Endometrium (tissue), 2 donors: Measurements from ENCODE around the gene TTLL12.
"Not testable (repeated sequence)": the region's sequence is repeated elsewhere in the genome, so short reads cannot be mapped to it uniquely, and the experiment has no call there.

Experiments
- FAIRE-seq: peaks from 2 replicates; lab custom pipeline; 2012; peaks lifted over from hg19 to GRCh38; lab: Jason Lieb, UNC
- donor health status: control.
- donor health status: control.

TTLL12 gene

DNA sequence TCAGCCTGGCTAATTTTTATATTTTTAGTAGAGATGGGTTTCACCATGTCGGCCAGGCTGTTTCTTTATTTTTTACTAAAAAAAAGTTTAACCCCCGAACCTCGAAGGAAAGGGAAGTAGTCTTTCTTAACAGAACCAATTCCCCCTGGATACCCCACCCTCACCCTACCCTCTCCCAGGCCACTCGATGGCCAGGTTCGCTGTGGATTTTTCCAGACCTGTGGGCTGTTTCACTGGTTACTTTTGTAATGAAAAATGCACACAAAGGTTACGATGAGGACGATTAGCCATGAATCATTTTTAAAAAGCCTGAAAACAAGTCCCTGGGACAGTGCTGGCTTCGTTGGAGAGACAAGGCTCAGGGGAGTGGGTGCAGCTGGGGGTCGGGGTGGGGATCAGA is 33.0 kb downstream of the TTLL12 start:
- FAIRE-seq = no peak

- FAIRE-seq = no peak
These were observed 34.4 kb downstream of the TTLL12 start for GRCh38 chr22:43152357-43153071.

DNA sequence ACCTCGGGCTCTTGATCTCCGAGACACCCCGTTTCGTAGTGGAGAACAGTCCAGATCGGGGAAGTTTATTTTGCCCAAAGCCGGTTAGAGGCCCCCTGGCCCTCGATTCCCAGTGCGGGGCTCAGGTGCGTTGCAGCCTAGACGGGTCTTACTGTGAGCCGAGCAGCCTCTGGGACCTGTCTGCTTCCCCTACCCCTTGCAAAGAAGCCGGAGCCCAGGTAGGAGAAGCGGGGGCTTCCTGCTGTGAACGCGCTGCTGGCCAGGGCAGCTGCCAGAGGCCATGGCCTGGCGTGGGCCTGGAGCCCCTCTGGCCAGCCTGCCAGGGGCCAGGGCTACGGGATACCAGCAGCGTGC is 35.0 kb downstream of the TTLL12 start:
- FAIRE-seq = no peak

GRCh38 chr22:43151251-43152002 is 35.5 kb downstream of the TTLL12 start, which contains the start of gene TSPO:
Gene TSPO (plus strand): TSS chr22:43151559. CDS start chr22:43159239, 7,680 bp downstream.
- no peak for FAIRE-seq

DNA sequence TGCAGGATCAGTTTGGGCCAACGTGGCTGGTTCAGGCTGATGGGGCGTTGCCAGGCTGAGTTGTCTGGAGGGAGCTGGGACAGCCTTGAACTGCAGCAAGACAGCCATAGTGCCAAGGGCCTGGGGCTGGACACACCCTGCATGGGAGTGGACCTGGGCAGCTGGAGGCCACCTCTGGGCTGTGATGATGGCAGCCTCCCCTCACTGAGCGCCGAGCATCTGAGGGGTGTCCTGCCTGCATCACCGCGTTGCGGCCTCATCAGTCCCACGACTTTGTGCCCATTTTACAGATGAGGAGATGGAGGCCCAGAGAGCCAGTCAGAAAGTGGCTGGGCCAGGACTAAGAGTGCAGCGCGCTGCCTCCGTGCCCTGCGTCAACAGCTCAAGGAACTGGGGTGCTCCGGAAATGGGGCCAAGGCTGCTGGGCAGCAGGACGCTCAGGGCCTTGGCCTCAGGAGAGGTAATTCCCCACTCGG is 36.2 kb downstream of the TTLL12 start:
- no peak for FAIRE-seq

DNA sequence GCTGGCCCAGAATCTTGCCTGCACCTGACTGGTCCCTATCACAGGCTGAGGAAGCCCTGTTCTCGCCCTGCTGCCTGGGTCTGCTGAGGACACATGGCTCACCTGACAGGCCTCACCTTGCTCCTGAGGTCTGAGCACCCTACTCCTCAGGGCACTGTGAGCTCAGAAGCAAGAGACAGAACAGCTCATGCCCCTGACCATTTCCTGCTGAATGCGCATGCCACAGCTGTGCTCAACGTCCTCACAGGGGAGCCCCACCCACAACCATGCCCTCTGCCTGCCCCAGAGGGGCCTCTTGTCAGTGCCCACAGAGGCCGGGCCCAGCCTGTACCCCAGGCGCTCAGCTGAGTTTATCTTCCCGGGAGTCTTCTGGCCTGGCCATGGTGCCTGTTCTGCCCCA is 38.4 kb downstream of the TTLL12 start:
- FAIRE-seq = no peak

GRCh38 chr22:43147821-43148220 is 39.1 kb downstream of the TTLL12 start:
- no peak for FAIRE-seq

- FAIRE-seq = not testable (repeated sequence)
These were observed 40.6 kb downstream of the TTLL12 start for GRCh38 chr22:43146332-43146731.

GRCh38 chr22:43145371-43145770 is 41.6 kb downstream of the TTLL12 start:
- FAIRE-seq = not testable (repeated sequence)

GRCh38 chr22:43144949-43145348 is 42.0 kb downstream of the TTLL12 start:
- no peak for FAIRE-seq

- FAIRE-seq = no peak
These were observed 43.9 kb downstream of the TTLL12 start, which contains the start of gene MCAT for GRCh38 chr22:43142880-43143562. Gene MCAT (minus strand): TSS chr22:43143398. CDS start chr22:43143348, 50 bp downstream.

DNA sequence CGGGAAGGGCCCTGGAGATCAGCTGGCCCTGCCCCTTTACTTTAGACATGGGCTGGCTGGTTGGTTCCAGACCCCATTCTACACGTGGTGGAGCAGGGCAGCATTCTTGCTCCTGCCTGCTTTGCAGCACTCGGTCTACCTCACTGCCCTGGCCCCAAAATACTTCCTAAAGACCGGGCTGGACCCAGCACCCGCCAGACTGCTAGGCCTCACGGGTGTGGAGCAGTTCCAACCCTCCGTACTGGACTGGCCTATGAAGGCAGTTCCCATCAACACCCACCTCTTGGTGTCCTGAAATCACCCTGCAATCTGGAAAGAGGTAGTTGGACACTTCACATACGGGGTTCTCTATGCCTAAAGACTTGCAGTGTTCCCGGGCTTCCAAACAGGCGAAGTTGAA is 50.1 kb downstream of the TTLL12 start:
- FAIRE-seq = no peak

DNA sequence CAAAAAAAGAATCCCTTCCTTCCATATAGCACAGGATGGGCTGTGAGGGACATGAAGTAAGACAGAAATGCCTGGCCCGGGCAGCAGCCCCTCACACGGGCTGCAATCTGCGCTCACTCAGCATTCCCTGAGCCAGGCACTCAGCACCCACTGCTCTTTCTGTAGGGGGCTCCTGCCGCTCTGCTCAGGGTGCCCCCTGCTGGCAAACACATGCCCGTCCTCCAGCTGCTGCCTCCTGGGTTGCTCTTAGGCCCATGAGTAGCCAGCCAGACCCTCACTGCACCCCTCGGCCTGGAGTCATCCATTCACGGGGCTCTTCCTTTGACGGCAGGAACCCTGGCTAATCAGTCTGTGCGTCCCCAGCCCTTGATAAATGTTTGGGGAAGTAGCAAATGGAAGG is 50.7 kb downstream of the TTLL12 start:
- no peak for FAIRE-seq

GRCh38 chr22:43135565-43135964 is 51.4 kb downstream of the TTLL12 start:
- FAIRE-seq = no peak

DNA sequence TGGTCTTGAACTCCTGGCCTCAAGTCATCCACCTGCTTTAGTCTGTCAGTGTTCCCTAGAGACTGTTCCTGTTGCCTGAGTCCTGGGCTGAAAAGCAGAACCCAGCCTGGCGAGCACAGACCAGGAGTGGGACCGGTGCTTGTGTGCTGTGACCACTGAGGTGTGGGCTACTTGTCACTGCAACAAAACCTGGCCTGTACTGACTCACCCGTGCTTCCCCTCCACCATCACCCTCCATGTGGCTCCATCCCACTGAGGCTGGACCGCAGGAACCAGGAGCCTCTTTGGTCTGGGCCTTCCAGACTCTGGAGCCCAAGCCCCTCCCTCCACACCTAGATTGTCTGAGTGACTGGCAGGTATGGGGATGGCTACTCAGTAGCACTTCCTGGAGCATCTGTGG is 52.4 kb downstream of the TTLL12 start:
- FAIRE-seq = no peak

GRCh38 chr22:43133401-43133800 is 53.5 kb downstream of the TTLL12 start:
- FAIRE-seq = no peak

DNA sequence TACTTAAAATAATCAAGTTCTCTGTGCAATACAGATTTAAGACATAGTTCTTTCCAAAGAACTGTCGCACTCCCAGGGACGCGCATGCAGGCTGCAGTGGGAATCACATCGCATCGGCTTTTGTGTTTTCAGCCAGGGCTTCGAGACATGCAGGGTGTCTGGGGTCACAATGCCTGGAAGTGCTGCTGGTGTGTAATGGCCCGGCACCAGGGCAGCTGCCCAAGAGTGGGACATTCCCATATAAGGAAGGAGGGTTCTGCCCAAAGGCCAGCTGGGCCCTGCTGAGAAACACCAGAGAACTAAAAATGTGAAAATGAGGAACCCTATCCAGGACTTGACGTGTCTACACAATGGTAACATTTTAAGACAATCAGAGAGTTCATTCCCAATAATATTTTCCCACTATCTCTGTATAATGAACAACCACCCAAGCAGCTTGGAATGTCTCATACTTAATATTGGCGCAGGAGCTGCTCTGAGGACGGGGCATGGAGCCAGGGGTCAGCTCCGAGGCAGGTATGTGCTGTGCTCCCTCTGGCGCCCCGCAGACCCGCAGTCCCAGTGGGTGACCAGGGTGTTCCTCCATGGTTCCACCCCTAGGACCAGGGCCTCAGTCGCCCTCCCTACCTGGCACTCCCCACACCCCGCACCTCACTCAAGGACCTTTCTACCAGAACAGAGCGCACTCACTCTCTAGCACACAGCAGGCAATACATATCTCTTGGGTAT is 55.0 kb downstream of the TTLL12 start:
- FAIRE-seq = no peak

DNA sequence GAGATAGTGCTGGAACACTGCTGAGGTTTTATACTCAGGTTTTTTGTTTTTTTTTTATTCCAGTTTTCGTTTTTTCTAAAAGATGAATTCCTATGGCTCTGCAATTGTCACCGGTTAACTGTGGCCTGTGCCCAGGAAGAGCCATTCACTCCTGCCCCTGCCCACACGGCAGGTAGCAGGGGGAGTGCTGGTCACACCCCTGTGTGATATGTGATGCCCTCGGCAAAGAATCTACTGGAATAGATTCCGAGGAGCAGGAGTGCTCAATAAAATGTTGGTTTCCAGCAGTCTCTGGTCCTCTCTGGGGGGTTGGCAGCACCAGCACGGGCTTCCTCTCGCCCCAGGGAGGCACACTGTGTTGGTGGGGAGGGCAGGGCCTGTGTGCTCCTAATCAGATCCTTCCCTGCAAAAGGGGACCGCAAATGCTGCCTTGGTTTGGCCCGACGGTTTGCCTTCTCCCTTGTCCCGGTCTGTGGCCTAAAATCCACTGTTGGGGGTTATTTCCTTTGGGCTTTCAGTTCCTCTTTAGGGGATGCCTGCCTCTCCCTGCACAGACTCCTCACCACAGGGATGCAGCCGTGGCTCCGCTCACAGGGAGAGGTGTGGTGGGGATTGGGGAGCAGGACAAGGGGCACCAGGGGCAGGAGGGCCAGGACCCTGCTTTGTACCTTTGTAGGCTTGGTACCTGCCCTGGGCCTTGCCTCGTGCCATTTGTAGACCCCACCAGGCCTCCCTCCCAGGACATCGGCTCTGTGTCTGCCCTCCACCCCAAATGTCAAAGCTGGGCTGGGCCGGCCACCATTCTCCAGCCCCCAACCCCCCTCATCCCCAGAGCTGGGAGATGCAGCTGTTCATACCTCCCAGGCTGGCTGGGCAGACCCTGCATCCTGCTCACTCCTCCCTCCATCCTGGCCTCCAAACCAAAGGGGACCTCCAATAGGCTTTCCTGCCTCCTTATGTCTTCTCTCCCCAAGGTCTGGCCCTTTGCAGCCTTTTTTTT is 57.2 kb downstream of the TTLL12 start:
- no peak for FAIRE-seq

- no peak for FAIRE-seq
These were observed 58.0 kb downstream of the TTLL12 start for GRCh38 chr22:43128928-43129424.

- FAIRE-seq = no peak
These were observed 58.8 kb downstream of the TTLL12 start for GRCh38 chr22:43128116-43128515.
